Suprapubic skin (tissue), 4 donors: ENCODE measurements around the gene ST8SIA4. TPM values are rescaled to one million over a fixed set of nuclear protein-coding genes. Genes with fewer than 3 reads are reported as not detected.

Experiments used
- DNase-seq, 2 donors: peaks; one replicate each; pipeline ENCODE4 v3.0.0-alpha.2; 2019; ENCODE audit warnings: low spot score in 2 of 2
- H3K27ac ChIP-seq: fragments of 200-600 bp; sonication (generic); one replicate; pipeline ENCODE4 v1.5.1; 2019
- H3K27me3 ChIP-seq: fragments of 200-600 bp; sonication (generic); one replicate; pipeline ENCODE4 v1.5.1; 2019
- H3K36me3 ChIP-seq: fragments of 200-600 bp; sonication (generic); one replicate; pipeline ENCODE4 v1.5.1; 2019
- H3K4me1 ChIP-seq: fragments of 200-600 bp; sonication (generic); one replicate; pipeline ENCODE4 v1.5.1; 2019
- H3K4me3 ChIP-seq: fragments of 200-600 bp; sonication (generic); one replicate; pipeline ENCODE4 v1.5.1; 2019; ENCODE audit warnings: mild to moderate bottlenecking
- H3K9me3 ChIP-seq: fragments of 200-600 bp; sonication (generic); one replicate; pipeline ENCODE4 v1.5.1; 2019
- CTCF ChIP-seq, 2 donors: fragments of 200-600 bp in 1 of 2; fragments of 450-650 bp in 1 of 2; sonication (generic) in 1 of 2; IDR thresholded peaks; one replicate each; pipeline ENCODE4 v1.5.1; 2016 to 2019; ENCODE audit warnings: antibody characterized with exemption in 2 of 2, mild to moderate bottlenecking in 1 of 2, moderate library complexity in 1 of 2
- EP300 ChIP-seq: sonication (generic); formaldehyde crosslinking; IDR thresholded peaks from one replicate; pipeline ENCODE4 v1.6.1; 2017; ENCODE audit warnings: antibody characterized with exemption
- POLR2A ChIP-seq, 2 donors: fragments of 450-650 bp; IDR thresholded peaks; one replicate each; pipeline ENCODE4 v1.6.1; 2017; ENCODE audit warnings: antibody characterized with exemption in 2 of 2, mild to moderate bottlenecking in 2 of 2, moderate library complexity in 2 of 2
- POLR2AphosphoS5 ChIP-seq, 3 donors: sonication (generic); formaldehyde crosslinking; IDR thresholded peaks; one replicate each; pipeline ENCODE4 v1.6.1; 2017; ENCODE audit warnings: antibody characterized with exemption in 3 of 3
- WGBS: methylation state at CpG from one replicate; pipeline ENCODE4 v1.1.5; 2018; 5-methylcytosine and 5-hydroxymethylcytosine counted together
- total RNA-seq, 4 donors: library from RNA; depleted of rRNA; stranded (reverse); fragments of >200 nt; gene quantifications; one replicate each; pipeline ENCODE4 v1.1.0, GENCODE V29; 2016

ST8SIA4 gene
- total RNA-seq, 4 donors from 2014 or later = 0.44 to 2.3 (median 0.82) TPM

DNA sequence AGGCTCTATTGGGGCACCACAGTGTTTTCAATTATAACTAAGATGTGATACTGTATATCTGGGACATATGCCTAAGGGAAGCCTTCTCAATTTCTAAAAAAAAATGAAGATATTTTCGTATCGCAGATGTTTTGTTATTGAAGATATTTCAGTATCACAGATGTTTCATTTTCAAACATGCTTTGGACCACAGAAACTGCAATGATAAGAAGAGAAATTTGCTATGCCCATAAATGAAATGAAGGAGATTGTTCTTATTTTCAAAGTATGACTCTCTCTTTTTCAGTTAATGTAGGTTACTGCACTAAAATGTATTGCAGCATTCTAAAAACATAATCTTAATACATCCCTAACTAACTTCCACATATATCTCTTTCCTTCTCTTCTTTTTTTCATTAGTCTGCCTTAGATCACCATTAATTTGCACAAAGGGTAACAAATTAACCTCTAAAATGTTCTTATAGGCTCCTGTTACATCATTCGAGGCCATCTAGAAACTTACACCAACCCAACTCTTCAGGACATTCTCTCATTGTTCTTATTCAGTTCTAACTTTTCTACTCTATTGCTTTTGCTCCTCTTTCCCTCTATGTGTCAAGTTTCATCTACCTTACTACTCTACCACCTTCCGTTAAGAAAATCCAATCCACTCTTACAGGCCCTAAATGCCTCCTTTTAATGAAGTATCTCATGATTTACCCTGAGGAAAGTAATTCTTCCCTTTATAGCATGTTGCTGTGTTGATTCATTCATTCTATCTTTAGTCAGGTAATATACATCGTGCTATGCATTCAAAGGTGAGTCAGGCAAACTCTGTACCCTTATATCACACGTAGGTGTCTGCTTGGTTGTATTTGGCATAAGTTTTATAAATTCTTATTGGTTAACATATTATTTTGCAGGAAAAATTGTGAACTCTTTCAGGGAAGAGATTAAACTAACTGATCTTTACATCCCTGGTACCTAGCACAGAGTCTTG is 70.5 kb downstream of the ST8SIA4 start:
- TF ChIP-seq POLR2A (IDR thresholded peaks at IDR 0.05) = no peak
- TF ChIP-seq CTCF (IDR thresholded peaks at IDR 0.05) = no peak
- no peak for TF ChIP-seq POLR2AphosphoS5 (IDR thresholded peaks at IDR 0.05)
- no peak for TF ChIP-seq EP300
- Histone ChIP-seq H3K27ac (no peak overlapping the region), H3K27me3 (no peaks in the 10 kb centered on the region), H3K9me3 (no peaks in the 10 kb centered on the region), H3K4me3 (no peak overlapping the region), H3K36me3 (no peaks in the 10 kb centered on the region), H3K4me1 (peaks cover 8% of the 10 kb centered on the region)
- no peak for DNase-seq
- 83% methylated on average over 6 of the region's 6 CpGs for WGBS

DNA sequence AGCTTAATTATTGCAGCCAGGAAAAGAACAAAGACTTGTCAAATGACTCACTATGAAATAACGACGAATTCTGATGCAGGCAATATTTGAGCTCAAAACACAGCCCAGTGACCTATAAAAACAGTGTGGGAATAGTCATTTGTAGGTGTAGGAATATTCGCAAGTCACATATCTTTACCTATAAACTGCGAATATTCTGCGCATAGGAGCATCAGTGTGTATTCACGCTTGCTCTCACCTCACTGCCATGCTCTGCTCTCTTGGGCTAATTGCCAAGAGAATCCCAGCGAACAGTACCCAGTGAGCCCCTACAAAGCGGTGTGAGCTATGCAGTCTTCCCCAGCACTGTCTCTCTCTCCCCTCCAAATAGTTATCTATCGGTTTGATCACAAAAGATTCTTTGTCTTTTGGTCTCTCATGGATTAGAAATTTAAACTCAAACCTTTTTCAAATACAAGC is 74.2 kb downstream of the ST8SIA4 start:
- no peaks in the 10 kb centered on the region for H3K27me3 ChIP-seq
- DNase-seq = no peak
- no peaks in the 10 kb centered on the region for H3K36me3 ChIP-seq
- WGBS = 79% methylated on average over 9 of the region's 9 CpGs
- no peak overlapping the region for H3K4me3 ChIP-seq
- peaks cover 15% of the 10 kb centered on the region for H3K4me1 ChIP-seq
- H3K27ac ChIP-seq = no peak overlapping the region
- no peaks in the 10 kb centered on the region for H3K9me3 ChIP-seq
- no peak for TF ChIP-seq POLR2AphosphoS5 (IDR thresholded peaks at IDR 0.05)
- TF ChIP-seq CTCF (IDR thresholded peaks at IDR 0.05) = no peak
- TF ChIP-seq EP300 = no peak
- TF ChIP-seq POLR2A (IDR thresholded peaks at IDR 0.05) = no peak

- no peak for DNase-seq
- Histone ChIP-seq H3K27ac (peak overlapping the region; percentile 70), H3K27me3 (no peaks in the 10 kb centered on the region), H3K9me3 (no peaks in the 10 kb centered on the region), H3K36me3 (no peaks in the 10 kb centered on the region), H3K4me1 (peaks cover 15% of the 10 kb centered on the region), H3K4me3 (no peak overlapping the region)
- 42% methylated on average over 7 of the region's 7 CpGs for WGBS
- TF ChIP-seq EP300 (no peak), POLR2AphosphoS5 (IDR thresholded peaks at IDR 0.05) (no peak), CTCF (IDR thresholded peaks at IDR 0.05) (no peak), POLR2A (IDR thresholded peaks at IDR 0.05) (no peak)
These were observed 74.8 kb downstream of the ST8SIA4 start for GRCh38 chr5:100828071-100828897.

GRCh38 chr5:100827481-100827889 is 75.6 kb downstream of the ST8SIA4 start:
- Histone ChIP-seq H3K4me3 (no peak overlapping the region), H3K27me3 (no peaks in the 10 kb centered on the region), H3K36me3 (no peaks in the 10 kb centered on the region), H3K27ac (peak overlapping the region; percentile 70), H3K9me3 (no peaks in the 10 kb centered on the region), H3K4me1 (peaks cover 15% of the 10 kb centered on the region)
- 13% methylated on average over 2 of the region's 2 CpGs for WGBS
- DNase-seq = no peak
- no peak for TF ChIP-seq POLR2A (IDR thresholded peaks at IDR 0.05)

GRCh38 chr5:100826133-100826532 is 76.9 kb downstream of the ST8SIA4 start:
- DNase-seq = no peak
- Histone ChIP-seq H3K27me3 (no peaks in the 10 kb centered on the region), H3K36me3 (no peaks in the 10 kb centered on the region), H3K27ac (no peak overlapping the region), H3K4me3 (no peak overlapping the region), H3K4me1 (peaks cover 15% of the 10 kb centered on the region), H3K9me3 (no peaks in the 10 kb centered on the region)
- WGBS = 57% methylated on average over 2 of the region's 2 CpGs
- TF ChIP-seq EP300 (no peak), CTCF (IDR thresholded peaks at IDR 0.05) (no peak), POLR2A (IDR thresholded peaks at IDR 0.05) (no peak), POLR2AphosphoS5 (IDR thresholded peaks at IDR 0.05) (no peak)
